H9 (cell line): Measurements from ENCODE around the gene SAMD15. TPM values are rescaled to one million over a fixed set of nuclear protein-coding genes. Genes with fewer than 3 reads are reported as not detected.

Source experiments
- DNase-seq: peaks from one replicate; pipeline ENCODE4 v3.0.0-alpha.2; 2017
- H2AFZ ChIP-seq: one replicate; pipeline ENCODE4 v1.6.1; 2013; ENCODE audit warnings: mild to moderate bottlenecking, low read length, control low read depth, moderate library complexity
- H2AK5ac ChIP-seq: 2 replicates; pipeline ENCODE4 v1.6.1; 2013; ENCODE audit warnings: low read length, control low read depth, mixed read lengths; ENCODE audit not compliant: insufficient read length
- H2BK120ac ChIP-seq: one replicate; pipeline ENCODE4 v1.6.1; 2013; ENCODE audit warnings: low read depth, mild to moderate bottlenecking, low read length, control low read depth, inconsistent platforms; ENCODE audit not compliant: poor library complexity, severe bottlenecking
- H2BK12ac ChIP-seq: 2 replicates; pipeline ENCODE4 v1.6.1; 2013; ENCODE audit warnings: low read length, control low read depth, mixed read lengths, low read depth; ENCODE audit not compliant: insufficient read length
- H2BK15ac ChIP-seq: 2 replicates; pipeline ENCODE4 v1.6.1; 2013; ENCODE audit warnings: low read depth, low read length, control low read depth
- H2BK20ac ChIP-seq: one replicate; pipeline ENCODE4 v1.6.1; 2013; ENCODE audit warnings: low read depth, mild to moderate bottlenecking, low read length, control low read depth, inconsistent platforms; ENCODE audit not compliant: poor library complexity, severe bottlenecking
- H2BK5ac ChIP-seq: 2 replicates; pipeline ENCODE4 v1.6.1; 2013; ENCODE audit warnings: low read length, control low read depth, mixed read lengths; ENCODE audit not compliant: insufficient read length
- H3K14ac ChIP-seq: 2 replicates; pipeline ENCODE4 v1.6.1; 2013; ENCODE audit warnings: low read length, control low read depth; ENCODE audit not compliant: insufficient read depth
- H3K18ac ChIP-seq: 2 replicates; pipeline ENCODE4 v1.6.1; 2013; ENCODE audit warnings: low read depth, mild to moderate bottlenecking, mixed read lengths, low read length, control low read depth; ENCODE audit not compliant: insufficient read length
- H3K23ac ChIP-seq: 2 replicates; pipeline ENCODE4 v1.6.1; 2013; ENCODE audit warnings: low read length, control low read depth, mixed read lengths, low read depth; ENCODE audit not compliant: insufficient read length
- H3K23me2 ChIP-seq: 2 replicates; pipeline ENCODE4 v1.6.1; 2013; ENCODE audit warnings: low read depth, mild to moderate bottlenecking, mixed read lengths, low read length, control low read depth; ENCODE audit not compliant: insufficient read length, poor library complexity, severe bottlenecking
- H3K27ac ChIP-seq: 2 replicates; pipeline ENCODE4 v1.5.1; 2013; ENCODE audit warnings: low read length, control low read depth, mixed read lengths, low read depth; ENCODE audit not compliant: insufficient read length
- H3K27me3 ChIP-seq: 2 replicates; pipeline ENCODE4 v1.6.1; 2013; ENCODE audit warnings: low read length, control low read depth, inconsistent platforms; ENCODE audit not compliant: insufficient read depth
- H3K4ac ChIP-seq: 2 replicates; pipeline ENCODE4 v1.6.1; 2013; ENCODE audit warnings: low read depth, mild to moderate bottlenecking, control low read depth, inconsistent platforms, low read length, moderate library complexity
- H3K4me1 ChIP-seq: 2 replicates; pipeline ENCODE4 v1.6.1; 2013; ENCODE audit warnings: low read length, control low read depth, inconsistent platforms; ENCODE audit not compliant: insufficient read depth
- H3K4me2 ChIP-seq: 2 replicates; pipeline ENCODE4 v1.6.1; 2013; ENCODE audit warnings: low read length, control low read depth, mixed read lengths; ENCODE audit not compliant: insufficient read length, insufficient read depth
- H3K56ac ChIP-seq: 2 replicates; pipeline ENCODE4 v1.6.1; 2013; ENCODE audit warnings: low read depth, mild to moderate bottlenecking, mixed read lengths, low read length, control low read depth; ENCODE audit not compliant: insufficient read length
- H3K79me1 ChIP-seq: 2 replicates; pipeline ENCODE4 v1.6.1; 2013; ENCODE audit warnings: low read depth, mild to moderate bottlenecking, moderate library complexity, low read length, control low read depth, inconsistent platforms; ENCODE audit not compliant: insufficient read depth, poor library complexity, severe bottlenecking
- H3K79me2 ChIP-seq: 2 replicates; pipeline ENCODE4 v1.6.1; 2013; ENCODE audit warnings: low read length, control low read depth, inconsistent platforms; ENCODE audit not compliant: insufficient read depth
- H3K9ac ChIP-seq: 2 replicates; pipeline ENCODE4 v1.6.1; 2013; ENCODE audit warnings: low read length, control low read depth, mixed read lengths; ENCODE audit not compliant: insufficient read length; ENCODE audit errors: extremely low read depth
- H3K9me3 ChIP-seq: one replicate; pipeline ENCODE4 v1.6.1; 2013; ENCODE audit warnings: low read depth, low read length, inconsistent platforms; ENCODE audit not compliant: control insufficient read depth
- H3T11ph ChIP-seq: one replicate; pipeline ENCODE4 v1.6.1; 2013; ENCODE audit warnings: mild to moderate bottlenecking, low read length, control low read depth, inconsistent platforms
- H4K20me1 ChIP-seq: one replicate; pipeline ENCODE4 v1.6.1; 2013; ENCODE audit not compliant: control insufficient read depth, insufficient read length, insufficient read depth
- H4K5ac ChIP-seq: 2 replicates; pipeline ENCODE4 v1.6.1; 2013; ENCODE audit warnings: low read depth, mild to moderate bottlenecking, mixed read lengths, low read length, control low read depth; ENCODE audit not compliant: insufficient read length
- H4K8ac ChIP-seq: replicated peaks from 2 replicates; pipeline ENCODE4 v1.6.1; 2013; ENCODE audit warnings: low read length, control low read depth, mixed read lengths, low read depth; ENCODE audit not compliant: insufficient read length
- H4K91ac ChIP-seq: 2 replicates; pipeline ENCODE4 v1.6.1; 2013; ENCODE audit warnings: low read depth, mild to moderate bottlenecking, moderate library complexity, mixed read lengths, low read length, control low read depth; ENCODE audit not compliant: insufficient read length
- H3K27ac Mint-ChIP-seq, 3 experiments: 2 replicates in 2 of 3; 3 replicates in 1 of 3; pipeline ENCODE4 v1.8.0; 2020 to 2021; ENCODE audit warnings: mixed read lengths in 3 of 3, mild to moderate bottlenecking in 1 of 3, moderate library complexity in 1 of 3
- H3K27me3 Mint-ChIP-seq: 2 replicates; pipeline ENCODE4 v1.8.0; 2021; ENCODE audit warnings: low read depth, mild to moderate bottlenecking, moderate library complexity, mixed read lengths
- H3K36me3 Mint-ChIP-seq, 3 experiments: 2 replicates in 2 of 3; 3 replicates in 1 of 3; pipeline ENCODE4 v1.8.0; 2020 to 2021; ENCODE audit warnings: low read depth in 3 of 3, mixed read lengths in 3 of 3; ENCODE audit not compliant: insufficient read depth in 1 of 3
- H3K4me1 Mint-ChIP-seq, 2 experiments: 2 replicates each; pipeline ENCODE4 v1.8.0; 2020; ENCODE audit warnings: mixed read lengths in 2 of 2
- H3K4me3 Mint-ChIP-seq, 2 experiments: 2 replicates in 1 of 2; 3 replicates in 1 of 2; pipeline ENCODE4 v1.8.0; 2020 to 2021; ENCODE audit warnings: mild to moderate bottlenecking in 2 of 2, mixed read lengths in 2 of 2, moderate library complexity in 1 of 2
- H3K9me3 Mint-ChIP-seq, 2 experiments: 2 replicates in 1 of 2; 3 replicates in 1 of 2; pipeline ENCODE4 v1.8.0; 2020; ENCODE audit warnings: mild to moderate bottlenecking in 2 of 2, mixed read lengths in 2 of 2, moderate library complexity in 1 of 2
- CTCF ChIP-seq: fragments of 200-600 bp; sonication (generic); conservative IDR thresholded peaks from 3 replicates; pipeline ENCODE4 v1.8.0; 2021; ENCODE audit warnings: antibody characterized with exemption, mild to moderate bottlenecking
- WGBS: extraction: QIAGEN DNeasy Blood & Tissue Kit; methylation state at CpG from one replicate; pipeline ENCODE4 v1.1.7; 2013; ENCODE audit warnings: missing lambda C conversion rate, low lambda C conversion rate, mixed read lengths; ENCODE audit not compliant: insufficient read length; ENCODE audit errors: extremely low coverage; 5-methylcytosine and 5-hydroxymethylcytosine counted together
- total RNA-seq: library from RNA; stranded (reverse); gene quantifications from 2 replicates; pipeline ENCODE4 v1.2.1, GENCODE V29; 2021

Gene SAMD15
- total RNA-seq, 1 experiment from 2014 or later = 1.1 TPM

- H4K8ac ChIP-seq = no peak overlapping the region
- H3K4me2 ChIP-seq = no peak overlapping the region
- H3K27me3 Mint-ChIP-seq = no peaks in the 10 kb centered on the region
Observed at GRCh38 chr14:77438596-77438995, 61.4 kb downstream of the SAMD15 start.

More at GRCh38 chr14:77438596-77438995, 61.4 kb downstream of the SAMD15 start:
- Histone ChIP-seq H4K5ac (no peak overlapping the region), H3K9ac (no peak overlapping the region), H3K14ac (no peak overlapping the region), H2AFZ (no peak overlapping the region), H2BK12ac (no peak overlapping the region), H3K18ac (no peak overlapping the region), H3K4me1 (no peaks in the 10 kb centered on the region), H2BK5ac (no peak overlapping the region), H4K91ac (no peak overlapping the region), H2AK5ac (no peak overlapping the region), H3K9me3 (no peaks in the 10 kb centered on the region), H3K79me1 (no peaks in the 10 kb centered on the region), H2BK20ac (no peak overlapping the region), H4K20me1 (no peaks in the 10 kb centered on the region), H3K27me3 (no peaks in the 10 kb centered on the region), H3K27ac (no peak overlapping the region), H3K23ac (no peak overlapping the region), H3K56ac (no peak overlapping the region), H3K23me2 (no peaks in the 10 kb centered on the region), H3K4ac (no peak overlapping the region), H3T11ph (no peak overlapping the region), H2BK120ac (no peak overlapping the region), H2BK15ac (no peak overlapping the region), H3K79me2 (no peaks in the 10 kb centered on the region)
- DNase-seq = no peak
- peaks cover 16 to 60% (median 46%) of the 10 kb centered on the region in 3 experiments for H3K36me3 Mint-ChIP-seq
- TF ChIP-seq CTCF = no peak
- no CpG with 5 or more reads among the region's 1 CpG for WGBS
- H3K4me1 Mint-ChIP-seq = no peaks in the 10 kb centered on the region
- no peak overlapping the region for H3K27ac Mint-ChIP-seq
- H3K9me3 Mint-ChIP-seq = no peaks in the 10 kb centered on the region
- no peak overlapping the region for H3K4me3 Mint-ChIP-seq
